Effector memory CD8-positive, alpha-beta T cell (primary cell): Measurements from ENCODE around the gene NGEF.

Source experiments
- ATAC-seq: fragments of 150-1000 bp; cut with Tn5 transposase; replicated peaks from 2 replicates; pipeline ENCODE4 v1.10.0; 2021; ENCODE audit warnings: mild to moderate bottlenecking, moderate library complexity
- DNase-seq, 3 experiments: peaks; one replicate each; pipeline ENCODE4 v3.0.0; 2021
- H3K27ac Mint-ChIP-seq, 2 donors: one replicate each; pipeline ENCODE4 v1.8.0; 2022; ENCODE audit warnings: mild to moderate bottlenecking in 2 of 2, mixed read lengths in 2 of 2, moderate library complexity in 2 of 2
- H3K27me3 Mint-ChIP-seq, 2 donors: one replicate each; pipeline ENCODE4 v1.8.0; 2022; ENCODE audit warnings: mixed read lengths in 2 of 2
- H3K36me3 Mint-ChIP-seq: one replicate; pipeline ENCODE4 v1.8.0; 2022; ENCODE audit warnings: mild to moderate bottlenecking, moderate library complexity, mixed read lengths; ENCODE audit not compliant: insufficient read depth
- H3K4me1 Mint-ChIP-seq, 2 donors: one replicate each; pipeline ENCODE4 v1.8.0; 2022; ENCODE audit warnings: low read depth in 2 of 2, mixed read lengths in 2 of 2
- H3K4me3 Mint-ChIP-seq, 2 donors: one replicate each; pipeline ENCODE4 v1.8.0; 2022; ENCODE audit warnings: mild to moderate bottlenecking in 2 of 2, mixed read lengths in 2 of 2, moderate library complexity in 2 of 2
- H3K9me3 Mint-ChIP-seq, 2 donors: one replicate each; pipeline ENCODE4 v1.8.0; 2022; ENCODE audit warnings: mixed read lengths in 2 of 2

NGEF gene

DNA sequence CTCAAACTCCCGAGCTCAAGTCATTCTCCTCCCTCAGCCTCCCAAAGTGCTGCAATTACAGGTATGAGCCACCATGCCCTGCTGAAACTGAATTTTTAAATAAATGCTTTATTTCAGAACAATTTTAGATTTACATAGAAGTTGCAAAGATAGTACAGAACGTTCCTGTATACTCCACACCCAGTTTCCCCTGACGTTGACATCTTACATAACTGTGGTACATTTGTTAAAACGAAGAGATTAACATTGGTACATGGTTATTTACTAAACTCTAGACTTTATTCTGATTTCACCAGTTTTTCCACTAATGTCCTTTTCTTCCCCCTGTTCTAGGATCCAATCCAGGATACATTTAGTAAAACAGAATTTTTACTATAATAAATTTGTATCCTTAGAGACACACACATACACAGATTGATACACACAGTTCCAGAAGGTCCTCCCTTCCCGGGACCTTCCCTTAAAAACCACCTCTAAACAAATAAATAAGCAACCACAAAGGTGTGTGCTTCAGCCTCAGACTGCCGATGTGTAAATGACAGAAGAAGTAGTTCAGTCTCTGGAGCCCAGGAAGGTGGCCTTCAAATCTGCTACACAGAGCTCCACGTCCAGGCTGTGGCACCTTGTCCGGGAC is 26.3 kb upstream of the NGEF start:
- Mint-ChIP-seq H3K4me1 (no peaks in the 10 kb centered on the region), H3K36me3 (no peaks in the 10 kb centered on the region), H3K27ac (no peak overlapping the region), H3K9me3 (no peaks in the 10 kb centered on the region), H3K4me3 (no peak overlapping the region), H3K27me3 (peaks cover 24 to 32% of the 10 kb centered on the region in 2 donors)
- DNase-seq = no peak
- ATAC-seq = no peak

DNA sequence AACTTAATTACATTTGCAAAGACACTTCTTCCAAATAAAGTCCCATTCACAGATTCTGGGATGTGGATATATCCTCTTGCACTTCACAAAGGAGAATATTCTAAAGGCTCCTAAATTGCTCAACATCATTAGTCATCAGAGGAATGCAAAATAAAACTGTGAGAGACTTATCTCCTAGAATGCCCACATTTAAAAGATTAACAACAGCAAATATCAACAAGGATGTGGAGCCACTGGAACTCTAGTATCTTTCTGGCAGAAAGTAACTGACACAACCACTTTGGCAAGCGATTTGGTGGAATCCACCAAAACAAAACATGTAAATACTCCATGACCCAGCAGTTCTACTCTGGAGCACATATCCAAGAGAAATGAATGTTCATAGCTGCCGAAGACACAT is 24.0 kb upstream of the NGEF start:
- ATAC-seq = no peak
- no peak for DNase-seq
- H3K4me3 Mint-ChIP-seq = no peak overlapping the region
- H3K4me1 Mint-ChIP-seq = no peaks in the 10 kb centered on the region
- peaks cover 13 to 25% of the 10 kb centered on the region in 2 donors for H3K27me3 Mint-ChIP-seq
- H3K36me3 Mint-ChIP-seq = no peaks in the 10 kb centered on the region
- no peaks in the 10 kb centered on the region for H3K9me3 Mint-ChIP-seq
- H3K27ac Mint-ChIP-seq = peak overlapping the region in 1 of 2 donors; percentile 31

GRCh38 chr2:233036162-233036838 is 23.2 kb upstream of the NGEF start:
- ATAC-seq = no peak
- H3K9me3 Mint-ChIP-seq = no peaks in the 10 kb centered on the region
- H3K27ac Mint-ChIP-seq = peak overlapping the region in 1 of 2 donors; percentile 36
- no peaks in the 10 kb centered on the region for H3K4me1 Mint-ChIP-seq
- no peaks in the 10 kb centered on the region for H3K36me3 Mint-ChIP-seq
- H3K27me3 Mint-ChIP-seq = peaks cover 12 to 17% of the 10 kb centered on the region in 2 donors
- no peak for DNase-seq
- H3K4me3 Mint-ChIP-seq = no peak overlapping the region

- Mint-ChIP-seq H3K4me3 (no peak overlapping the region), H3K9me3 (no peaks in the 10 kb centered on the region), H3K27ac (no peak overlapping the region), H3K4me1 (no peaks in the 10 kb centered on the region), H3K27me3 (peaks cover 7 to 10% of the 10 kb centered on the region in 2 donors), H3K36me3 (no peaks in the 10 kb centered on the region)
- no peak for DNase-seq
- ATAC-seq = no peak
These were observed 22.5 kb upstream of the NGEF start for GRCh38 chr2:233035426-233036161.

GRCh38 chr2:233034091-233034882 is 21.2 kb upstream of the NGEF start:
- Mint-ChIP-seq H3K9me3 (no peaks in the 10 kb centered on the region), H3K4me1 (no peaks in the 10 kb centered on the region), H3K27ac (no peak overlapping the region), H3K36me3 (no peaks in the 10 kb centered on the region), H3K27me3 (no peaks in the 10 kb centered on the region), H3K4me3 (no peak overlapping the region)
- no peak for DNase-seq
- ATAC-seq = no peak

- ATAC-seq (no peak), DNase-seq (no peak)
- Mint-ChIP-seq H3K27me3 (no peaks in the 10 kb centered on the region), H3K36me3 (no peaks in the 10 kb centered on the region), H3K27ac (no peak overlapping the region), H3K9me3 (no peaks in the 10 kb centered on the region), H3K4me1 (no peaks in the 10 kb centered on the region), H3K4me3 (no peak overlapping the region)
These were observed 20.6 kb upstream of the NGEF start for GRCh38 chr2:233033672-233034071.

DNA sequence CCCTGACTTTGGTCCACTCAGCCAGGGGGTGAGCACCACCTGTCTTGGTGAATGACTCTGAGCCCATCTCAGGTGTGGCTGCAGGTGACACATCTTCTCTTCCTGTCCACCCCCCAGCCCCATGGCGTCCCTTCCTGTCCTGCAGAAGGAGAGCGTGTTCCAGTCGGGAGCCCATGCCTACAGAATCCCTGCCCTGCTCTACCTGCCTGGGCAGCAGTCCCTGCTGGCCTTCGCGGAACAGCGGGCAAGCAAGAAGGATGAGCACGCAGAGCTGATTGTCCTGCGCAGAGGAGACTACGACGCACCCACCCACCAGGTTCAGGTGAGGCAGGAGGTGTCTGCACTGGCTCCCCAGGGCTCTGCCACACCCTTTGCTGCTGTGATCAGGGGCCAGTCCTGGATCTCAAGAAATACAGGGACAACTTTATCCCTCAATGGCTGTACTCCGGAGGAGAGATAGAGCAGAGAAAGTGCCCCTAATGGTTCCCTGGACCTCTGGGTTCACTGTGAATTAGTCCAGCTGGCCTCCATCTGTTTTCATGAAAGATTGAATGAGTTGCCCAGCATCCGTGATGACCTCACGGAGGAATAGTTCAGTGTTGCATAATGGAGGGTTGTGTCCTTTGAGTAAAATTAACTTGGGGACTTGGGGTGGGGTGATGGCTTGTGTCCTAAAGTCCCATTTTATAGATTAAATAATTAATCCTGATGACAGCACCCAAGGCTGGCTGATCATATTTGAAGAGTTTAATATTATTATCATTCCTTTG is 19.7 kb upstream of the NGEF start, which contains the start of gene NEU2:
Gene NEU2, plus strand, starts transcription at position 122 of the 770 bp plus-strand sequence. Its CDS starts 0 bp downstream, at position 122.
- Mint-ChIP-seq H3K9me3 (no peaks in the 10 kb centered on the region), H3K27me3 (no peaks in the 10 kb centered on the region), H3K4me3 (no peak within 1 kb of the TSS), H3K36me3 (no peaks in the 10 kb centered on the region), H3K4me1 (no peaks in the 10 kb centered on the region), H3K27ac (peak within 1 kb of the TSS in 1 of 2 donors; percentile 41)
- no peak for DNase-seq
- no peak for ATAC-seq

GRCh38 chr2:233031556-233032500 is 18.8 kb upstream of the NGEF start:
- no peaks in the 10 kb centered on the region for H3K27me3 Mint-ChIP-seq
- H3K4me1 Mint-ChIP-seq = no peaks in the 10 kb centered on the region
- no peaks in the 10 kb centered on the region for H3K36me3 Mint-ChIP-seq
- peak overlapping the region in 1 of 2 donors; percentile 41 for H3K27ac Mint-ChIP-seq
- ATAC-seq (no peak), DNase-seq (no peak)
- no peak overlapping the region for H3K4me3 Mint-ChIP-seq
- H3K9me3 Mint-ChIP-seq = no peaks in the 10 kb centered on the region

- Mint-ChIP-seq H3K36me3 (no peaks in the 10 kb centered on the region), H3K9me3 (no peaks in the 10 kb centered on the region), H3K27ac (no peak overlapping the region), H3K4me3 (no peak overlapping the region), H3K27me3 (no peaks in the 10 kb centered on the region), H3K4me1 (no peaks in the 10 kb centered on the region)
- DNase-seq = no peak
- ATAC-seq = no peak
These were observed 16.3 kb upstream of the NGEF start for GRCh38 chr2:233029321-233029720.

DNA sequence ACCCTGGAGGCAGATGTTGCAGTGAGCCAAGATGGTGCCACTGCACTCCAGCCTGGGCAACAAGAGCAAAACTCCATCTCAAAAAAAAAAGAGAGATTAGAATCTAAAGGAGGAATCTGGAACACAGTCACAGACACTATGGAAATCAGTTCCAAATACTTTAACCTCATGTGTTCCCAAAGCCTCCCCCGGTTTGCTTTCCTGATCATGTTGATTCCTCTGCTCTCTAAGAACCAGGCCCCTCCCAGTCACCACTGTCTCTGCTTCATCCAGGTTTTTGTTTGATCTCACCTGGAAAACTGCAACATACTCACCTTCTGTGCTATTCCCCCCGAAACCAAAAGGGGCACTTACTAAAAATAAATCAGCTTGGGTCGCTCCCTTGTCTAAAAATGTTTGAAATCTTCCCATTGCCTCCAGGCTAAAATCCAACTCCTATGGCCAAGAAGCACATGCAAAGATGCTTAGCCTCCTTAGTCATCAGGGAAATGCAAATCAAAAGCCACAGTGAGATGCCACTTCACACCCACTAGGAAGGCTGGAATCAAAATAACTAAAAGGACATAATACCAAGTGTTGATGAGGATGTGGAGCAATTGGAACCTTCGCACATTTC is 13.2 kb upstream of the NGEF start:
- Mint-ChIP-seq H3K9me3 (no peaks in the 10 kb centered on the region), H3K4me1 (no peaks in the 10 kb centered on the region), H3K36me3 (no peaks in the 10 kb centered on the region), H3K4me3 (no peak overlapping the region), H3K27ac (no peak overlapping the region), H3K27me3 (no peaks in the 10 kb centered on the region)
- ATAC-seq (no peak), DNase-seq (no peak)

DNA sequence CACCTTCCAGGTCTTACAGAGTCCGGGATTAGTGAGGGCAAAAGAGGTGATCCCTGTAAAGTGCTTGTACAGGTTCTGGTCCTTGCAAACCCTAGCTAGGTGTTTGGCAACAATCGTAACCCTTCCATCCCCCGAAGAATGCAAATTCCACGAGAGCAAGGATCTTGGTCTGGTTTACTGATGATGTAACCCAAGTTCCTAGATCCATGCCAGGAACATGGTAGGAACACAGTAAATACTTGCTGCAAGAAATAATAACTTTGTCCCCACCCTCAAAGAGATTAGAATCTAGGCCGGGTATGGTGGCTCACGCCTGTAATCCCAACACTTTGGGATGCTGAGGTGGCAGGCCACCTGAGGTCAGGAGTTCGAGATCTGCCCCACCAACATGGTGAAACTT is 12.7 kb upstream of the NGEF start:
- Mint-ChIP-seq H3K36me3 (no peaks in the 10 kb centered on the region), H3K27ac (no peak overlapping the region), H3K4me1 (no peaks in the 10 kb centered on the region), H3K9me3 (no peaks in the 10 kb centered on the region), H3K4me3 (no peak overlapping the region), H3K27me3 (no peaks in the 10 kb centered on the region)
- DNase-seq (no peak), ATAC-seq (no peak)
